ENCODE results near the gene MGME1. TPM values are rescaled to one million over a fixed set of nuclear protein-coding genes. Genes with fewer than 3 reads are reported as not detected.
A peak's percentile ranks its signal among the peaks of the same experiment; 100 is the strongest.

MGME1 gene
- 10 to 100 TPM in 11 of 12 donors, not detected in 1; 16.4 to 30.5 (median 20.5) TPM for polyA plus RNA-seq (ENCODE audit: insufficient read length in 12 of 12)
- long read RNA-seq, donor 1, partial matches to known transcripts: 5 of 9 reads
- long read RNA-seq, donor 1, other reads (novel, unspliced or antisense): 0 of 9 reads
- long read RNA-seq, donor 2, partial matches to known transcripts: 0 of 1 reads
- long read RNA-seq, donor 2, other reads (novel, unspliced or antisense): 0 of 1 reads
- long read RNA-seq, donor 3, partial matches to known transcripts: 0 of 3 reads
- long read RNA-seq, donor 3, other reads (novel, unspliced or antisense): 0 of 3 reads
- long read RNA-seq, donor 4, partial matches to known transcripts: 0 of 2 reads
- long read RNA-seq, donor 4, other reads (novel, unspliced or antisense): 0 of 2 reads
- long read RNA-seq, donor 5, partial matches to known transcripts: 5 of 9 reads
- long read RNA-seq, donor 5, other reads (novel, unspliced or antisense): 0 of 9 reads
- long read RNA-seq, donor 6, partial matches to known transcripts: 0 of 1 reads
- long read RNA-seq, donor 6, other reads (novel, unspliced or antisense): 0 of 1 reads
- long read RNA-seq, donor 7, partial matches to known transcripts: 0 of 4 reads
- long read RNA-seq, donor 7, other reads (novel, unspliced or antisense): 0 of 4 reads
- long read RNA-seq, donor 8, partial matches to known transcripts: 0 of 2 reads
- long read RNA-seq, donor 8, other reads (novel, unspliced or antisense): 0 of 2 reads
- long read RNA-seq, donor 9, partial matches to known transcripts: 0 of 3 reads
- long read RNA-seq, donor 9, other reads (novel, unspliced or antisense): 0 of 3 reads
- long read RNA-seq, donor 10, partial matches to known transcripts: 0 of 1 reads
- long read RNA-seq, donor 10, other reads (novel, unspliced or antisense): 0 of 1 reads
- long read RNA-seq, donor 11, transcript MGME1-203 (5 exons, 2,336 nt): major isoform, 5 of 5 reads
- long read RNA-seq, donor 11, partial matches to known transcripts: 0 of 5 reads
- long read RNA-seq, donor 11, other reads (novel, unspliced or antisense): 0 of 5 reads

- DNase-seq: peak; percentile 100
Measured at GRCh38 chr20:17968366-17969277, at the start of gene MGME1, which contains the start of gene SNX5. Gene MGME1 (plus strand): TSS chr20:17969018. CDS start chr20:17969860, 842 bp downstream. Gene SNX5 (minus strand): TSS chr20:17968794. CDS start chr20:17968425, 369 bp downstream.

- DNase-seq: no peak
Measured at GRCh38 chr20:17919149-17919548, 49.7 kb upstream of the MGME1 start.

- DNase-seq: no peak
Measured at GRCh38 chr20:17921774-17922173, 47.0 kb upstream of the MGME1 start.

- peak; percentile 81 for DNase-seq
Measured at GRCh38 chr20:17925141-17925939, 43.5 kb upstream of the MGME1 start.

GRCh38 chr20:17925940-17926300 lies 42.9 kb upstream of the MGME1 start:
- DNase-seq: no peak

- no peak for DNase-seq
Measured at GRCh38 chr20:17928211-17928611, 40.6 kb upstream of the MGME1 start.

- no peak for DNase-seq
Measured at GRCh38 chr20:17928633-17929311, 40.0 kb upstream of the MGME1 start.

GRCh38 chr20:17931513-17931912 lies 37.3 kb upstream of the MGME1 start:
- DNase-seq: no peak

- no peak for DNase-seq
Measured at GRCh38 chr20:17932396-17932795, 36.4 kb upstream of the MGME1 start.

- no peak for DNase-seq
Measured at GRCh38 chr20:17933121-17933520, 35.7 kb upstream of the MGME1 start.

GRCh38 chr20:17933711-17934110 lies 35.1 kb upstream of the MGME1 start:
- DNase-seq: no peak

- no peak for DNase-seq
Measured at GRCh38 chr20:17934141-17934862, 34.5 kb upstream of the MGME1 start.

- no peak for DNase-seq
Measured at GRCh38 chr20:17935186-17935585, 33.6 kb upstream of the MGME1 start.

GRCh38 chr20:17935761-17936160 lies 33.1 kb upstream of the MGME1 start:
- no peak for DNase-seq

- no peak for DNase-seq
Measured at GRCh38 chr20:17936286-17936760, 32.5 kb upstream of the MGME1 start.

- peak; percentile 89 for DNase-seq
Measured at GRCh38 chr20:17936761-17937732, 31.8 kb upstream of the MGME1 start.

GRCh38 chr20:17938871-17939619 lies 29.8 kb upstream of the MGME1 start:
- peak; percentile 78 for DNase-seq
